GM10248 (cell line): Measurements from ENCODE around the gene CACNA1C.
"Not testable (repeated sequence)": the region's sequence is repeated elsewhere in the genome, so short reads cannot be mapped to it uniquely, and the experiment has no call there.

Experiments used
- CTCF ChIA-PET: fragments of 300-600 bp; sonication (Branson Sonifier 250); formaldehyde crosslinking; extraction: SDS; loops from one replicate; lab custom pipeline; 2021; ENCODE audit warnings: antibody characterized with exemption; lab: Yijun Ruan, JAX
- POLR2A ChIA-PET: fragments of 350-650 bp; sonication (Branson Sonifier 250); formaldehyde crosslinking; extraction: SDS; loops from one replicate; lab custom pipeline; 2020; ENCODE audit warnings: antibody characterized with exemption; lab: Yijun Ruan, JAX
- DNase-seq: peaks from one replicate; pipeline ENCODE4 v3.0.0; 2012; ENCODE audit errors: extremely low spot score
- TF ChIP-seq, protein P1 (sequence below): IDR thresholded peaks from 2 replicates; pipeline ENCODE4 v1.5.1; 2012; ENCODE audit warnings: mild to moderate bottlenecking, low read depth; ENCODE audit errors: extremely low read depth, missing control alignments, control extremely low read depth

The CACNA1C gene

GRCh38 chr12:2126676-2127406, 74.1 kb downstream of the CACNA1C start:
- DNase-seq, result no peak
- TF ChIP-seq, protein P1, sequence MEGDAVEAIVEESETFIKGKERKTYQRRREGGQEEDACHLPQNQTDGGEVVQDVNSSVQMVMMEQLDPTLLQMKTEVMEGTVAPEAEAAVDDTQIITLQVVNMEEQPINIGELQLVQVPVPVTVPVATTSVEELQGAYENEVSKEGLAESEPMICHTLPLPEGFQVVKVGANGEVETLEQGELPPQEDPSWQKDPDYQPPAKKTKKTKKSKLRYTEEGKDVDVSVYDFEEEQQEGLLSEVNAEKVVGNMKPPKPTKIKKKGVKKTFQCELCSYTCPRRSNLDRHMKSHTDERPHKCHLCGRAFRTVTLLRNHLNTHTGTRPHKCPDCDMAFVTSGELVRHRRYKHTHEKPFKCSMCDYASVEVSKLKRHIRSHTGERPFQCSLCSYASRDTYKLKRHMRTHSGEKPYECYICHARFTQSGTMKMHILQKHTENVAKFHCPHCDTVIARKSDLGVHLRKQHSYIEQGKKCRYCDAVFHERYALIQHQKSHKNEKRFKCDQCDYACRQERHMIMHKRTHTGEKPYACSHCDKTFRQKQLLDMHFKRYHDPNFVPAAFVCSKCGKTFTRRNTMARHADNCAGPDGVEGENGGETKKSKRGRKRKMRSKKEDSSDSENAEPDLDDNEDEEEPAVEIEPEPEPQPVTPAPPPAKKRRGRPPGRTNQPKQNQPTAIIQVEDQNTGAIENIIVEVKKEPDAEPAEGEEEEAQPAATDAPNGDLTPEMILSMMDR, result no peak
- ChIA-PET POLR2A (no interaction called here), CTCF (no interaction called here)

GRCh38 chr12:2129076-2129475, 76.3 kb downstream of the CACNA1C start:
- POLR2A ChIA-PET, result no interaction called here
- CTCF ChIA-PET, result no interaction called here
- TF ChIP-seq, protein P1, result no peak
- no peak for DNase-seq

GRCh38 chr12:2135661-2136418, 83.1 kb downstream of the CACNA1C start:
- DNase-seq, POLR2A ChIA-PET: not testable (repeated sequence)
- CTCF ChIA-PET, result interaction anchor here (1.4 kb wide), 1 partner anchor 155 kb away, joined by 3 read pairs; no protein-coding TSS in a partner anchor

- no peak for DNase-seq
- CTCF ChIA-PET, result interaction anchor here (1.4 kb wide), 1 partner anchor 154 kb away, joined by 3 read pairs; no protein-coding TSS in a partner anchor
- TF ChIP-seq, protein P1, result no peak
- POLR2A ChIA-PET, result no interaction called here
These were observed 84.1 kb downstream of the CACNA1C start for GRCh38 chr12:2136901-2137300.

GRCh38 chr12:2137711-2138110, 84.9 kb downstream of the CACNA1C start:
- no peak for DNase-seq
- TF ChIP-seq, protein P1, result no peak
- ChIA-PET CTCF (no interaction called here), POLR2A (no interaction called here)

DNA sequence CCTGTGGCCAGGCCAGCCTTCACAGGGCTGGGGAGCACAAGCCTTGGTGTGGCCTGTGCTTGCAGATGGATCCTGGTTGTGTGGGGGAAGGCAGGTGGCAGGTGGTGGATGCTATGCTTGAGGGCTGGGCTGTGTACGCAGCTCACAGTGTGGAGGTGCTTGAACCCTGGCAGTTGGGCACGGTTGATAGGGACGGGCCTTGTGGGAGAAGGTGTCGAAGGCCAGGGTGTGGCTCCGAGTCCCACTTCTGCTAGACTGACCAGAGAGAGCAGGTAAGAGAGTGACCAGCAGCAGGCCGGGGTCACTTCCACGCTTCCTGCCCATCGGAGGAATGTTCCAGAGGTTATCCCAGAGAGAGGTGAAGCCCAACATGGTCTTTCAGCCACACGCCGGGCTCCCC, 85.5 kb downstream of the CACNA1C start:
- TF ChIP-seq, protein P1, result no peak
- CTCF ChIA-PET, result no interaction called here
- no peak for DNase-seq
- POLR2A ChIA-PET, result no interaction called here

DNA sequence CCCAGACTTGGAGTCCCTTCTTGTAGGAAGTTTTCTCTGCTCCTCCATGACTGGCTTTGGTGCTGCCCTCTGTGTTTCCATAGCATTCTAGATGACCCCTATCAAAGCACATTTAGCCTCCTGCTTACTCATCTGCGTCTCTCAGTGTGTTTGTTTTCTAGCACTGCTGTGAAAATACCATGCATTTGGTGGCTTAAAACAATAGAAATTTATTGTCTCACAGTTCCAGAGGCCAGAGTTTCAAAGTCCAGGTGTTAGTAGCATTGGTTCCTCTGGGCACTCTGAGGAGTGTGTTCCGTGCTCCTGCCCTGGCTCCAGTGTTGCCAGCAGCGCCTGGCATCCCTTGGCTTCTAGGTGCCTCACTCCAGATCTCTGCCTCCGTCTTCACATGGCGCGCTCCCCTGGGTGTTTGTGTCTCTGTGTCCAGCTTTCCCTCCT, 86.1 kb downstream of the CACNA1C start:
- ChIA-PET CTCF (interaction anchor here (1.4 kb wide), 1 partner anchor 14 kb away, joined by 3 read pairs; no protein-coding TSS in a partner anchor), POLR2A (no interaction called here)
- TF ChIP-seq, protein P1, result no peak
- no peak for DNase-seq
